IMR-90 (cell line): Measurements from ENCODE around the gene BCAS3. TPM values are rescaled to one million over a fixed set of nuclear protein-coding genes. Genes with fewer than 3 reads are reported as not detected.

Experiments used
- ATAC-seq: fragments of 200-7000 bp; cut with Tn5 transposase; 2 replicates; pipeline ENCODE4 v1.9.1; 2020; ENCODE audit warnings: low read depth, mild to moderate bottlenecking, moderate library complexity
- BruUV-seq: library from RNA; stranded (reverse); fragments of 400-500 nt; replicated peaks from 2 replicates; lab custom pipeline; 2021; lab: Mats Ljungman, UMichigan
- CTCF ChIA-PET: fragments of 300-600 bp; formaldehyde crosslinking; extraction: SDS; loops from one replicate; lab custom pipeline; 2021; ENCODE audit warnings: antibody characterized with exemption; lab: Yijun Ruan, JAX
- POLR2A ChIA-PET: fragments of 300-600 bp; sonication (Branson Sonifier 250); formaldehyde crosslinking; loops from one replicate; lab custom pipeline; 2022; ENCODE audit warnings: antibody characterized with exemption; ENCODE audit not compliant: unreplicated experiment; lab: Charles Lee
- DNase-seq: peaks from one replicate; pipeline ENCODE4 v3.0.0; 2013
- H2AFZ ChIP-seq: replicated peaks from 2 replicates; pipeline ENCODE3; 2013; ENCODE audit warnings: low read length, mild to moderate bottlenecking; ENCODE audit not compliant: poor library complexity
- H2AK5ac ChIP-seq: 2 replicates; pipeline ENCODE4 v1.6.1; 2013; ENCODE audit warnings: low read depth, low read length, inconsistent platforms
- H2AK9ac ChIP-seq: replicated peaks from 2 replicates; pipeline ENCODE3; 2013; ENCODE audit warnings: mild to moderate bottlenecking, low read depth, low read length, moderate library complexity; ENCODE audit not compliant: poor library complexity
- H2BK120ac ChIP-seq: 2 replicates; pipeline ENCODE4 v1.6.1; 2013; ENCODE audit warnings: low read depth, low read length, inconsistent platforms
- H2BK15ac ChIP-seq: 3 replicates; pipeline ENCODE4 v1.6.1; 2013; ENCODE audit warnings: low read depth, low read length, inconsistent platforms
- H2BK20ac ChIP-seq: 2 replicates; pipeline ENCODE4 v1.6.1; 2013; ENCODE audit warnings: low read depth, mild to moderate bottlenecking, inconsistent platforms, low read length, moderate library complexity
- H2BK5ac ChIP-seq: 2 replicates; pipeline ENCODE4 v1.6.1; 2013; ENCODE audit warnings: mild to moderate bottlenecking, low read depth, low read length, inconsistent platforms; ENCODE audit not compliant: poor library complexity, severe bottlenecking
- H3K14ac ChIP-seq: replicated peaks from 2 replicates; pipeline ENCODE4 v1.6.1; 2013; ENCODE audit warnings: low read depth, low read length, inconsistent platforms
- H3K18ac ChIP-seq: 2 replicates; pipeline ENCODE4 v1.6.1; 2013; ENCODE audit warnings: low read depth, low read length, control low read depth
- H3K23ac ChIP-seq: 2 replicates; pipeline ENCODE4 v1.6.1; 2013; ENCODE audit warnings: low read depth, low read length, inconsistent platforms
- H3K27ac ChIP-seq: 2 replicates; pipeline ENCODE4 v1.5.1; 2013; ENCODE audit warnings: mild to moderate bottlenecking, control low read depth, low read length; ENCODE audit not compliant: insufficient read depth
- H3K27me3 ChIP-seq: 2 replicates; pipeline ENCODE4 v1.6.1; 2013; ENCODE audit warnings: low read length; ENCODE audit not compliant: control insufficient read depth, insufficient read depth
- H3K36me3 ChIP-seq: 2 replicates; pipeline ENCODE4 v1.6.1; 2013; ENCODE audit warnings: low read length, mixed read lengths; ENCODE audit not compliant: control insufficient read depth, insufficient read depth
- H3K4ac ChIP-seq: 2 replicates; pipeline ENCODE4 v1.6.1; 2013; ENCODE audit warnings: low read depth, low read length, inconsistent platforms
- H3K4me1 ChIP-seq: 2 replicates; pipeline ENCODE4 v1.6.1; 2013; ENCODE audit warnings: low read length, mixed read lengths; ENCODE audit not compliant: control insufficient read depth, insufficient read depth
- H3K4me2 ChIP-seq: 2 replicates; pipeline ENCODE4 v1.6.1; 2013; ENCODE audit warnings: low read depth, mild to moderate bottlenecking, control low read depth, low read length, moderate library complexity
- H3K4me3 ChIP-seq: 2 replicates; pipeline ENCODE4 v1.5.1; 2013; ENCODE audit warnings: low read depth, mild to moderate bottlenecking, control low read depth, low read length, moderate library complexity; ENCODE audit not compliant: insufficient read depth
- H3K56ac ChIP-seq: 2 replicates; pipeline ENCODE4 v1.6.1; 2013; ENCODE audit warnings: low read length, inconsistent platforms; ENCODE audit not compliant: insufficient read depth; ENCODE audit errors: extremely low read depth
- H3K79me1 ChIP-seq, 2 experiments: 2 replicates each; pipeline ENCODE4 v1.6.1; 2013; ENCODE audit warnings: low read length in 2 of 2, inconsistent platforms in 1 of 2, low read depth in 1 of 2
- H3K9ac ChIP-seq: 2 replicates; pipeline ENCODE4 v1.6.1; 2013; ENCODE audit warnings: low read depth, low read length, control low read depth
- H3K9me1 ChIP-seq: 2 replicates; pipeline ENCODE4 v1.6.1; 2013; ENCODE audit warnings: low read length, inconsistent platforms; ENCODE audit not compliant: insufficient read depth
- H3K9me3 ChIP-seq: 2 replicates; pipeline ENCODE4 v1.6.1; 2013; ENCODE audit warnings: low read length; ENCODE audit not compliant: control insufficient read depth, insufficient read depth
- H4K20me1 ChIP-seq: 2 replicates; pipeline ENCODE4 v1.6.1; 2013; ENCODE audit warnings: low read length, inconsistent platforms; ENCODE audit not compliant: insufficient read depth
- H4K5ac ChIP-seq: 2 replicates; pipeline ENCODE4 v1.6.1; 2013; ENCODE audit warnings: mild to moderate bottlenecking, low read depth, low read length, control low read depth
- H4K8ac ChIP-seq, 2 experiments: 2 replicates each; pipeline ENCODE4 v1.6.1; 2013; ENCODE audit warnings: low read depth in 2 of 2, low read length in 2 of 2, control low read depth in 1 of 2, inconsistent platforms in 1 of 2
- H4K91ac ChIP-seq: 2 replicates; pipeline ENCODE4 v1.6.1; 2013; ENCODE audit warnings: low read depth, low read length, inconsistent platforms; ENCODE audit not compliant: insufficient read depth
- BHLHE40 ChIP-seq: fragments of 150-350 bp; IDR thresholded peaks from 2 replicates; pipeline ENCODE4 v1.6.1; 2016; ENCODE audit warnings: mild to moderate bottlenecking, low read depth, low read length
- CEBPB ChIP-seq: IDR thresholded peaks from 2 replicates; pipeline ENCODE4 v1.6.1; 2012; ENCODE audit warnings: low read depth, low read length, improper control_type of control experiment
- FOS ChIP-seq: fragments of 150-350 bp; IDR thresholded peaks from 2 replicates; pipeline ENCODE4 v1.6.1; 2016; ENCODE audit warnings: low read depth, low read length
- MAZ ChIP-seq: IDR thresholded peaks from 2 replicates; pipeline ENCODE4 v1.6.1; 2012; ENCODE audit warnings: low read depth, mild to moderate bottlenecking, low read length, improper control_type of control experiment, moderate library complexity, borderline replicate concordance
- RCOR1 ChIP-seq: IDR thresholded peaks from 2 replicates; pipeline ENCODE4 v1.6.1; 2012; ENCODE audit warnings: mild to moderate bottlenecking, low read length, improper control_type of control experiment; ENCODE audit not compliant: insufficient replicate concordance
- SMC3 ChIP-seq: fragments of 150-350 bp; IDR thresholded peaks from 2 replicates; pipeline ENCODE4 v1.6.1; 2016; ENCODE audit warnings: low read depth, mild to moderate bottlenecking, antibody characterized with exemption, low read length, moderate library complexity
- WGBS, 2 experiments: methylation state at CpG; one replicate each; pipeline versions ENCODE4 v1.1.5 to v1.1.7; 2013; ENCODE audit warnings: missing lambda C conversion rate in 2 of 2; ENCODE audit not compliant: insufficient read length in 1 of 2; ENCODE audit errors: extremely low coverage in 2 of 2; 5-methylcytosine and 5-hydroxymethylcytosine counted together
- dilution Hi-C: fragments of 300-500 bp; cut with HindIII; formaldehyde crosslinking; loops from one replicate; pipeline ENCODE4 v1.14.3; 2018; ENCODE audit warnings: low sequenced_read_pairs; ENCODE audit not compliant: unreplicated experiment
- in situ Hi-C: fragments of 300-500 bp; cut with MboI; formaldehyde crosslinking; loops from 3 replicates; pipeline ENCODE4 v1.14.3; 2019; ENCODE audit warnings: low sequenced_read_pairs, inconsistent platforms, mixed read lengths
- intact Hi-C: fragments of 100-400 bp; cut with micrococcal nuclease; formaldehyde crosslinking; loops from 2 replicates; pipeline ENCODE4 v1.10.0; 2022
- polyA plus RNA-seq, 3 experiments: library from polyadenylated mRNA; depleted of rRNA; stranded (reverse); fragments of >200 nt; gene quantifications; 2 replicates each; pipeline ENCODE4 v1.2.3, GENCODE V29; 2012; ENCODE audit warnings: low replicate concordance in 1 of 3
- total RNA-seq: library from RNA; depleted of rRNA; stranded (reverse); fragments of >200 nt; gene quantifications from 2 replicates; pipeline ENCODE4 v1.2.3, GENCODE V29; 2012
- TF ChIP-seq, protein P1 (sequence below): fragments of 150-350 bp; IDR thresholded peaks from 2 replicates; pipeline ENCODE4 v1.6.1; 2017; ENCODE audit warnings: mild to moderate bottlenecking, antibody characterized with exemption, low read length, low read depth
- TF ChIP-seq, protein P2 (sequence below): fragments of 150-350 bp; IDR thresholded peaks from 2 replicates; pipeline ENCODE4 v1.6.1; 2016; ENCODE audit warnings: low read depth, mild to moderate bottlenecking, low read length, moderate library complexity, borderline replicate concordance
- TF ChIP-seq, protein P3 (sequence below): conservative IDR thresholded peaks from 2 replicates; pipeline ENCODE4 v1.5.1; 2012; ENCODE audit warnings: mild to moderate bottlenecking, low read depth, low read length, improper control_type of control experiment

Gene BCAS3
- total and polyA plus RNA-seq, 2 of the 4 experiments (the other 2 are of a cell fraction) = 6.3 to 27.1 TPM

DNA sequence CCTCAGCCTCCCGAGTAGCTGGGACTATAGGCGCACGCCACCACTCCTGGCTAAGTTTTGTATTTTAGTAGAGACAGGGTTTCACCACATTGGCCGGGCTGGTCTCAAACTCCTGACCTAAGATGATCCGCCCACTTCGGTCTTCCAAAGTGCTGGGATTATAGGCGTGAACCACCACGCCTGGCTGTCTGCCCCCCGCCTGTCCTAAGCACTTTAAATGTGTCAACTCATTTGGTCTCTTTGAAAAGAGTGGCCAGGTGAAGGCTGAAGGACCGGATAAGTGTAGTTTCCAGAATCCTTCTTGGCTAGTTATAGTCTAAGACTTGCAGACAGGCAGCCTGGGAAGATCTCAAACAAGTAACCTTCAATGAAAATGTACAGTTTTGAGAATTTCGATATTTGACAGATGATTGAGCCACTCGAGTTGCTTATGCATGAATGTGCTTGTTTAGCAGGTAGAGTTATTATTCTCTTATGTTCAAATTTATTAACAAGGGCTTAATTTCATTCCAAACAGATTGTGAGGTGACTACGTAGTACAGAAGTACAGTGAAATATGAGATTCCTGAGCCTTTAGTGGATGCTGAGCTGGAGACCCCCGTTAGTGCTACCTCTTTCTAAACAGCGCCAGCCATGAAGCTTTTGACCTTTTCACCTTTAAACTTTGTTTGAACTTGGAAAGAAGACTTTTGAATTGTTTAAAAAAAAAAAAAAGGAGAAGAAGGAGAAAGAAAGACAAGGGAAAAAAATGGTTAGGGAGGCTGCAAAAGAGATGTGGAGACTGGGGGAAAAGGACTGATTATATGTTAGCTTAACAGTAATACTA is 557.6 kb downstream of the BCAS3 start (continued):
- no peak for TF ChIP-seq CEBPB
- no peak for TF ChIP-seq FOS
- no peak for TF ChIP-seq MAZ

DNA sequence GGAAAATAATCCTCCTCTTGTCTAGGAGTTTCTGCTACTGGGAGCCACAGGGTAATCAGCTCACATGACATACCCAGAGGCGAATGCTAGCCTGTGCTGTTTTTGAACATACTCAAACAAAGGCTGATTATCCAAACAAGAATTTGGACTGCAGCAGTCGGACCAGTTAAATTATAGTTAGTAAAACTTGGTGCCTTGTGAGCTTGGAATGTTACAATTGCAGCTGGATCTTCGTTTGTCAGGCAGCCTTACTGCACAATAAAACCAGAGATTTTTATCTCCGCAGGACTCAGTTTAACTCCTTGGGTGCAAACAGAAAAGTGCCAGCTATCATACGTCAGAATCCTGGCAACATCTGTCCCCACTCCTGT is 558.2 kb downstream of the BCAS3 start:
- ChIA-PET POLR2A (interaction anchor here (0.6 to 1.6 kb wide), 3 partner anchors 164 to 469 kb away, joined by 3 to 4 read pairs (median 4); partner anchors contain the start of gene TBX2), CTCF (interaction anchor here (0.7 to 1.2 kb wide), 2 partner anchors 70 to 123 kb away, joined by 3 read pairs; no protein-coding TSS in a partner anchor)
- no peaks in the 10 kb centered on the region for H4K20me1 ChIP-seq
- TF ChIP-seq CEBPB = no peak
- TF ChIP-seq, protein P1, sequence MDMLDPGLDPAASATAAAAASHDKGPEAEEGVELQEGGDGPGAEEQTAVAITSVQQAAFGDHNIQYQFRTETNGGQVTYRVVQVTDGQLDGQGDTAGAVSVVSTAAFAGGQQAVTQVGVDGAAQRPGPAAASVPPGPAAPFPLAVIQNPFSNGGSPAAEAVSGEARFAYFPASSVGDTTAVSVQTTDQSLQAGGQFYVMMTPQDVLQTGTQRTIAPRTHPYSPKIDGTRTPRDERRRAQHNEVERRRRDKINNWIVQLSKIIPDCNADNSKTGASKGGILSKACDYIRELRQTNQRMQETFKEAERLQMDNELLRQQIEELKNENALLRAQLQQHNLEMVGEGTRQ = peak; percentile 56; the same call in 1 of the 2 replicates
- peak; percentile 39; the same call in 1 of the 2 replicates for TF ChIP-seq BHLHE40
- TF ChIP-seq, protein P2, sequence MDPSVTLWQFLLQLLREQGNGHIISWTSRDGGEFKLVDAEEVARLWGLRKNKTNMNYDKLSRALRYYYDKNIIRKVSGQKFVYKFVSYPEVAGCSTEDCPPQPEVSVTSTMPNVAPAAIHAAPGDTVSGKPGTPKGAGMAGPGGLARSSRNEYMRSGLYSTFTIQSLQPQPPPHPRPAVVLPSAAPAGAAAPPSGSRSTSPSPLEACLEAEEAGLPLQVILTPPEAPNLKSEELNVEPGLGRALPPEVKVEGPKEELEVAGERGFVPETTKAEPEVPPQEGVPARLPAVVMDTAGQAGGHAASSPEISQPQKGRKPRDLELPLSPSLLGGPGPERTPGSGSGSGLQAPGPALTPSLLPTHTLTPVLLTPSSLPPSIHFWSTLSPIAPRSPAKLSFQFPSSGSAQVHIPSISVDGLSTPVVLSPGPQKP = no peak
- no peak for TF ChIP-seq RCOR1
- TF ChIP-seq, protein P3, sequence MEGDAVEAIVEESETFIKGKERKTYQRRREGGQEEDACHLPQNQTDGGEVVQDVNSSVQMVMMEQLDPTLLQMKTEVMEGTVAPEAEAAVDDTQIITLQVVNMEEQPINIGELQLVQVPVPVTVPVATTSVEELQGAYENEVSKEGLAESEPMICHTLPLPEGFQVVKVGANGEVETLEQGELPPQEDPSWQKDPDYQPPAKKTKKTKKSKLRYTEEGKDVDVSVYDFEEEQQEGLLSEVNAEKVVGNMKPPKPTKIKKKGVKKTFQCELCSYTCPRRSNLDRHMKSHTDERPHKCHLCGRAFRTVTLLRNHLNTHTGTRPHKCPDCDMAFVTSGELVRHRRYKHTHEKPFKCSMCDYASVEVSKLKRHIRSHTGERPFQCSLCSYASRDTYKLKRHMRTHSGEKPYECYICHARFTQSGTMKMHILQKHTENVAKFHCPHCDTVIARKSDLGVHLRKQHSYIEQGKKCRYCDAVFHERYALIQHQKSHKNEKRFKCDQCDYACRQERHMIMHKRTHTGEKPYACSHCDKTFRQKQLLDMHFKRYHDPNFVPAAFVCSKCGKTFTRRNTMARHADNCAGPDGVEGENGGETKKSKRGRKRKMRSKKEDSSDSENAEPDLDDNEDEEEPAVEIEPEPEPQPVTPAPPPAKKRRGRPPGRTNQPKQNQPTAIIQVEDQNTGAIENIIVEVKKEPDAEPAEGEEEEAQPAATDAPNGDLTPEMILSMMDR = no peak
- TF ChIP-seq SMC3 = no peak
- H3K4me3 ChIP-seq = no peak overlapping the region
- peak overlapping the region; percentile 80 for H2AFZ ChIP-seq
- peak overlapping the region; percentile 87; the same call in 1 of the 2 replicates for H2AK5ac ChIP-seq
- H2BK5ac ChIP-seq = peak overlapping the region; percentile 84
- H2BK15ac ChIP-seq = peak overlapping the region; percentile 83; the same call in 2 of the 3 replicates
- peak overlapping the region; percentile 0 to 95; a peak in 3 of 4 replicates for H4K8ac ChIP-seq
- H3K27ac ChIP-seq = peak overlapping the region; percentile 88
- in situ Hi-C loops = no loop called here
- DNase-seq (peak; percentile 84), ATAC-seq (peak; percentile 96)
- H3K18ac ChIP-seq = peak overlapping the region; percentile 87
- H3K4ac ChIP-seq = peak overlapping the region; percentile 96
- dilution Hi-C loops = no loop called here
- peak overlapping the region; percentile 72 for H3K4me2 ChIP-seq
- H3K27me3 ChIP-seq = no peaks in the 10 kb centered on the region
- H3K23ac ChIP-seq = peak overlapping the region; percentile 99
- peak overlapping the region; percentile 84 for H3K14ac ChIP-seq
- H3K36me3 ChIP-seq = no peaks in the 10 kb centered on the region
- H3K9me3 ChIP-seq = no peaks in the 10 kb centered on the region
- BruUV-seq = no TSS peak
- intact Hi-C loops = no loop called here
- H3K9ac ChIP-seq = peak overlapping the region; percentile 54
- H4K91ac ChIP-seq = peak overlapping the region; percentile 92
- H3K79me1 ChIP-seq = peaks cover 0 to 4% of the 10 kb centered on the region in 2 experiments; a peak in 1 of 4 replicates
- H3K9me1 ChIP-seq = peaks cover 4% of the 10 kb centered on the region; the same call in 1 of the 2 replicates
- 0 out of 2 replicates have a peak overlapping the region, but pooled peaks have one; percentile 53 for H3K56ac ChIP-seq
- H3K4me1 ChIP-seq = peaks cover 17% of the 10 kb centered on the region
- peak overlapping the region; percentile 97 for H2BK20ac ChIP-seq
- WGBS, 2 experiments = no CpG with 5 or more reads among the region's 5 CpGs
- H2AK9ac ChIP-seq = peak overlapping the region; percentile 52
- peak overlapping the region; percentile 97 for H2BK120ac ChIP-seq
- H4K5ac ChIP-seq = peak overlapping the region; percentile 90
